Stimulated activated CD8-positive, alpha-beta memory T cell treated with anti-CD3 and anti-CD28 coated beads, Interleukin-7, amount 100 ng/mL, for 1 hour (primary cell): Measurements from ENCODE around the gene HIP1.
"Not testable (repeated sequence)": the region's sequence is repeated elsewhere in the genome, so short reads cannot be mapped to it uniquely, and the experiment has no call there.

ENCODE experiments used
- DNase-seq, 2 donors: peaks; one replicate each; pipeline ENCODE4 v3.0.0-alpha.2; 2020; ENCODE audit warnings: low read depth in 2 of 2

The HIP1 gene

DNA sequence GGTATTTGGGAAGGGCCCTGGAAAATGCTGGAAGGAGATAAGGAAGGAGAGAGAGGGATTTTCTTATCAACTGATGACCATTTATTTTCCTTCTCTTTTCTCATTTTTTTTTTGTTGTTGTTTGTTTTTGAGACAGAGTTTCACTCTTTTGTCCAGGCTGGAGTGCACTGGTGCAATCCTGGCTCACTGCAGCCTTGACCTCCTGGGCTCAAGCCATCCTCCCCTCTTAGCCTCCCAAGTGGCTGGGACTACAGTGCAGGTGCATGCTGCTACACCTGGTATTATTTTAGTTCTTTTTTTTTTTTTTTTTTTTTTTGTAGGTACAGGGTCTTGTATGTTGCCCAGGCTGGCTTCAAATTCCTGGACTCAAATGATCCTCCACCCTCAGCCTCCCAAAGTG lies 52.2 kb downstream of the HIP1 start:
- no peak for DNase-seq

GRCh38 chr7:75682052-75682451 lies 56.7 kb downstream of the HIP1 start:
- not testable (repeated sequence) for DNase-seq

DNA sequence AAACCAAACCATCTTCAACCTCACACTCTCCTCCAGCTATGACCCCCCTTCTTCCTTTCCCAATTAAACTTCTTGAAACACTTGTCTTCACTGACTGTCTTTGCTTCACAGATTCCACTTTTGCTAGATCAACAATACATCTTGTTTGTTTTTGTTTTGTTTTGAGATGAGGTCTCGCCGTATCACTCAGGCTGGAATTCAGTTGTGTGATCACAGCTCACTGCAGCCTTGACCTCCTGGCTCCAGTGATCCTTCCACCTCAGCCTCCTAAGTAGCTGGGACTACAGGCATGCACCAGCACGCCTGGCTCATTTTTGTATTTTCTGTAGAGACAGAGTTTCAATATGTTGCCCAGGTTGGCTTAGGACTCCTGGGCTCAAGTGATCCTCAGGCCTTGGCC lies 59.7 kb downstream of the HIP1 start:
- DNase-seq: no peak

DNA sequence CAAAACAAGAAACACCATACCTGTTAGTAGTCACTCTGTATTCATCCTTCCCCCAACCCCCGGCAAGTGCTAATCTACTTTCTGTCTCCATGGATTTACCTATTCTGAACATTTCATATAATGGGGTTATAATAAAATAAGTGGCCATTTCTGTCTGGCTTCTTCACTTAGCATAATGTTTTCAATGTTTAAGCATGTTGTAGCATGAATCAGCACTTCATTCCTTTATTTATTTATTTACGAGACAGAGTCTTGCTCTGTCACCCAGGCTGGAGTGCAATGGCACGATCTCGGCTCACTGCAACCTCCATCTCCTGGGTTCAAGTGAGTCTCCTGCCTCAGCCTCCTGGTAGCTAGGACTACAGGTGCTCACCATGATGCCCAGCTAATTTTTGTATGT lies 69.2 kb downstream of the HIP1 start:
- no peak for DNase-seq

DNA sequence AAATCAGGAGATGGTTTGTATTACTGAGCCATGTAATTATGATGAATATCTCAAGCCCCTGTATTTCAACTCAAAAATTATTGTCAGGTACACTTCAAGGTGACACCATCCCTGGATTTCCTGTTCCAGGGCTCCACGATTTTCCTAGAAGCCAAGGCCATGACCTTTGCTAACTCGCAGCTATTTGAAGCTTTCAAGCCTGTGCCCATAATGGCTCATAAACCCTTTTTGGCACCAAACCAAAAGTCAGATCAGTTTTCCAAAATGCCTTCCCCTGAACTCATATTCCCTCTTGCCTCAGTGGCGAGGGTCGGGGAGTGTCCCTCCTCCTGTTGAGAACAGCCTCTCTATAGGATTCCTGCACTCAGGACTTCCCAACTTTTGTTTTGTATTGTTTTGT lies 70.8 kb downstream of the HIP1 start:
- no peak for DNase-seq

GRCh38 chr7:75663302-75663907 lies 75.3 kb downstream of the HIP1 start:
- DNase-seq: no peak

- DNase-seq: no peak
These were observed 76.0 kb downstream of the HIP1 start for GRCh38 chr7:75662579-75663301.

GRCh38 chr7:75660566-75661215 lies 78.0 kb downstream of the HIP1 start:
- DNase-seq: no peak

GRCh38 chr7:75658802-75659201 lies 79.9 kb downstream of the HIP1 start:
- no peak for DNase-seq

- no peak for DNase-seq
These were observed 80.4 kb downstream of the HIP1 start for GRCh38 chr7:75658369-75658768.

- no peak for DNase-seq
These were observed 80.9 kb downstream of the HIP1 start for GRCh38 chr7:75657866-75658265.

GRCh38 chr7:75656740-75657139 lies 82.0 kb downstream of the HIP1 start:
- DNase-seq: no peak

DNA sequence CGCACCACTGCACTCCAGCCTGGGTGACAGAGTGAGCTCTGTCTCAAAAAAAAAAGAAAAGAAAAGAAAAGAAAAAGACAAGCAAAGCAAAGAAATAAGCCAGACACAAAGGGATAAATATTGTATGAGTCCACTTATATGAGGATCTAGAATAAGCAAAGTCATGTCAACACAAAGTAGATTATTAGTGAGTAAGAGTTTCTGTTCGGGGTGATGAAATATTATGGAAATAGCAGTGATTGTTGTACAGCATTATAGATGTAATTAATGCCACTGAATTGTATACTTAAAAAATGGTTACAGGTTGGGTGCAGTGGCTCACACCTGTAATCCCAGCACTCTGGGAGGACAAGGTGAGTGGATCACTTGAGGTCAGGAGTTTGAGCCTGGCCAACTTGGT lies 83.2 kb downstream of the HIP1 start:
- DNase-seq: no peak

DNA sequence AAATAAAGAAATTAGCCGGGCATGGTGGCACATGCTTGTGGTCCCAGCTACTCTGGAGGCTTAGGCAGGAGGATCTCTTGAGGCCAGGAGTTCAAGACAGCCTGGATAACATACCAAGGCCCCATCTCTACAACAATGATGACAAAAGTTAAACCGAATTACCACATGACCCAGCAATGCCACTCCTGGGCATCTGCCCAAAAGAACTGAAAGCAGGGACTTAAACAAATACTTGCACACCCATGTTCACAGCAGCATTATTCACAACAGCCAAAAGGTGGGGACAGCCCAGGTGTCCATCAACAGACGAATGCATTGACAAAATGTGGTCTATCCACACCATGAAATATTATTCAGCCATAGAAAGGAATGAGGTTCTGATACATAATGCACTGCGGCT lies 83.9 kb downstream of the HIP1 start:
- no peak for DNase-seq

- DNase-seq: no peak
These were observed 85.1 kb downstream of the HIP1 start for GRCh38 chr7:75653651-75654050.

DNA sequence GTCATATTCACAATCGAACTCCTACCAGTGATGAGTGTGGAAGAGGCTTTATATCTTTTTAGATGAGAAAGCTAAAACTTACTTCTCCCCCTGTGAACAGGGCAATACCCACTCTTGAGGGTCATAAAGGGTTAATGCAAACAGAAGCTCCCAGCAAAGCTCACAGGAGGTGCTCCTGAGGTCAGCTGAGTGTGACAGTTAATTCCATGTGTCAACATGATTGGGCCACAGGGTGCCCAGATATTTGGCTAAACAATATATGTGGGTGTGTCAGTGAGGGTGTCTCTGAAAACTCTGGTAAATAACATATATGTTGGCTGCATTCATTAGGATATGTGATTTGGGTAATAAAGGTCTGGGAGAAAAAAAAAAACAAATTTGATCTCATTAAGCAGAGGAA lies 86.0 kb downstream of the HIP1 start:
- DNase-seq: no peak

DNA sequence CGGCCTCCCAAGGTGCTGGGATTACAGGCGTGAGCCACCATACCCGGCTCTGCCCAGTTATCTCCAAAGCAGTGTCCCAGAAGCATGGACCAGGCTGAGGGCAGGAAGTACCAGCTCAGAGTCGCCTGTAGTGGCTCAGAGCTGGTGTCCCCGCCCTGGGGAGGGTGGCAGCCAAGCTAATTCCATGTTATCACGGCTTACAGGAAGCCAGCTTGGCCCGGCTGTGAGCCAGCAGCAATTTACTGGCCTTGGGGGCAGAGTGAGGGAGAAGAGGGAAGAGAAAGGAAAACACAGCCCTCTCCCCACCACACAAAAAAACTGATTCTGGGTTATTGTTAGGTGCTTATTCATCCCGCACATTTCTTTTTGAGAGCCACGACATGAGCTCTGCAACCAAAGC lies 88.1 kb downstream of the HIP1 start:
- DNase-seq: no peak

GRCh38 chr7:75650062-75650461 lies 88.7 kb downstream of the HIP1 start:
- DNase-seq: no peak

GRCh38 chr7:75649462-75649861 lies 89.3 kb downstream of the HIP1 start:
- DNase-seq: no peak

GRCh38 chr7:75647709-75648438 lies 90.9 kb downstream of the HIP1 start:
- no peak for DNase-seq

GRCh38 chr7:75646571-75647102 lies 92.1 kb downstream of the HIP1 start:
- no peak for DNase-seq

- DNase-seq: no peak
These were observed 93.2 kb downstream of the HIP1 start for GRCh38 chr7:75645570-75645969.
